BJ (cell line): ENCODE measurements around the gene MBD4. TPM values are rescaled to one million over a fixed set of nuclear protein-coding genes. Genes with fewer than 3 reads are reported as not detected.

Experiments
- CTCF ChIA-PET: fragments of 350-600 bp; formaldehyde crosslinking; extraction: SDS; loops from one replicate; lab custom pipeline; 2021; ENCODE audit warnings: antibody characterized with exemption, inconsistent platforms; lab: Yijun Ruan, JAX
- POLR2A ChIA-PET: fragments of 300-600 bp; sonication (Branson Sonifier 250); formaldehyde crosslinking; extraction: SDS; loops from one replicate; lab custom pipeline; 2021; ENCODE audit warnings: antibody characterized with exemption; lab: Charles Lee
- DNase-seq: peaks from one replicate; pipeline ENCODE4 v3.0.0-alpha.2; 2011; ENCODE audit warnings: low read depth
- H3K27me3 ChIP-seq: 2 replicates; pipeline ENCODE4 v1.6.0; 2011; ENCODE audit warnings: low read length; ENCODE audit not compliant: control insufficient read depth, insufficient read depth
- H3K36me3 ChIP-seq: 2 replicates; pipeline ENCODE4 v1.5.1; 2011; ENCODE audit warnings: low read length; ENCODE audit not compliant: control insufficient read depth, insufficient read depth
- H3K4me3 ChIP-seq: 2 replicates; pipeline ENCODE4 v1.5.1; 2011; ENCODE audit warnings: low read depth, mild to moderate bottlenecking, control low read depth, low read length
- CTCF ChIP-seq: IDR thresholded peaks from 2 replicates; pipeline ENCODE4 v1.5.1; 2011; ENCODE audit warnings: low read depth, mild to moderate bottlenecking, control low read depth, inconsistent platforms, low read length, moderate library complexity; ENCODE audit not compliant: insufficient read depth
- polyA plus RNA-seq: library from polyadenylated mRNA; depleted of rRNA; stranded (reverse); fragments of >200 nt; gene quantifications from 2 replicates; pipeline ENCODE4 v1.2.3, GENCODE V29; 2011

MBD4 gene
- polyA plus RNA-seq, 1 experiment: 17.5 TPM

GRCh38 chr3:129462361-129462968 is 22.7 kb upstream of the MBD4 start:
- H3K27me3 ChIP-seq: no peaks in the 10 kb centered on the region
- TF ChIP-seq CTCF: no peak
- POLR2A ChIA-PET: no interaction called here
- CTCF ChIA-PET: interaction anchor here (0.7 to 1.5 kb wide), 3 partner anchors 13 to 480 kb away, joined by 3 to 4 read pairs (median 4); no protein-coding TSS in a partner anchor
- H3K36me3 ChIP-seq: peaks cover 2% of the 10 kb centered on the region
- no peak for DNase-seq
- H3K4me3 ChIP-seq: no peak overlapping the region

GRCh38 chr3:129461461-129462146 is 21.9 kb upstream of the MBD4 start:
- no peak for TF ChIP-seq CTCF
- Histone ChIP-seq H3K4me3 (no peak overlapping the region), H3K36me3 (peaks cover 2% of the 10 kb centered on the region), H3K27me3 (no peaks in the 10 kb centered on the region)
- DNase-seq: no peak
- ChIA-PET POLR2A (no interaction called here), CTCF (interaction anchor here (0.7 to 1.5 kb wide), 3 partner anchors 13 to 481 kb away, joined by 3 to 4 read pairs (median 4); no protein-coding TSS in a partner anchor)

GRCh38 chr3:129461022-129461421 is 21.3 kb upstream of the MBD4 start:
- H3K27me3 ChIP-seq: no peaks in the 10 kb centered on the region
- H3K4me3 ChIP-seq: no peak overlapping the region
- peaks cover 2% of the 10 kb centered on the region for H3K36me3 ChIP-seq
- peak; percentile 28 for DNase-seq
- TF ChIP-seq CTCF: no peak
- POLR2A ChIA-PET: no interaction called here
- CTCF ChIA-PET: interaction anchor here (1.5 kb wide), 1 partner anchor 61 kb away, joined by 4 read pairs; no protein-coding TSS in a partner anchor

DNA sequence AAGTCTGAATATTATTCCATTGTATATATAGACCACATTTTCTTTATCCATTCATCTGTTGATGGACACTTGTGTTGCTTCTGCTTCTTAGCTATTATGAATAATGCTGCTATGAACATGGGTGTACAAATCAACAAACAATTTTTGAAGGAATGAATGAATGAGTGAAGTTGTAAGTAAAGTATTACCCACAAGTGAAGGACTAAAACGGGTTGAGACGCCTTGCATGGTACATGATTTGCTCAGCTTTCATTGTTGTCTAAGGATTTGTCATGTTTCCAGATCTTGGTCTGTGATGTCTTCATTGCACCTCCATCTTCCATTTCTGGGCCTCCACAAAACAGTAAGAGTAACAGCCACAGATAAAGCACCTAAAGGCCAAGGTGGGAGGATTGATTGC is 20.8 kb upstream of the MBD4 start:
- peaks cover 2% of the 10 kb centered on the region for H3K36me3 ChIP-seq
- no peak overlapping the region for H3K4me3 ChIP-seq
- DNase-seq: no peak
- no peak for TF ChIP-seq CTCF
- ChIA-PET CTCF (no interaction called here), POLR2A (no interaction called here)
- no peaks in the 10 kb centered on the region for H3K27me3 ChIP-seq

- Histone ChIP-seq H3K27me3 (no peaks in the 10 kb centered on the region), H3K4me3 (no peak overlapping the region), H3K36me3 (peaks cover 2% of the 10 kb centered on the region)
- no peak for TF ChIP-seq CTCF
- POLR2A ChIA-PET: no interaction called here
- CTCF ChIA-PET: no interaction called here
- DNase-seq: no peak
Observed at GRCh38 chr3:129460155-129460554, 20.4 kb upstream of the MBD4 start.
